ENCODE results near the gene CYSLTR2. TPM values are rescaled to one million over a fixed set of nuclear protein-coding genes. Genes with fewer than 3 reads are reported as not detected.

The CYSLTR2 gene, protein sequence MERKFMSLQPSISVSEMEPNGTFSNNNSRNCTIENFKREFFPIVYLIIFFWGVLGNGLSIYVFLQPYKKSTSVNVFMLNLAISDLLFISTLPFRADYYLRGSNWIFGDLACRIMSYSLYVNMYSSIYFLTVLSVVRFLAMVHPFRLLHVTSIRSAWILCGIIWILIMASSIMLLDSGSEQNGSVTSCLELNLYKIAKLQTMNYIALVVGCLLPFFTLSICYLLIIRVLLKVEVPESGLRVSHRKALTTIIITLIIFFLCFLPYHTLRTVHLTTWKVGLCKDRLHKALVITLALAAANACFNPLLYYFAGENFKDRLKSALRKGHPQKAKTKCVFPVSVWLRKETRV
- not detected in 2 replicates for total RNA-seq

GRCh38 chr13:48653472-48653939 is at the start of gene CYSLTR2:
Gene CYSLTR2 (plus strand): TSS chr13:48653929. CDS start chr13:48706818, 52,889 bp downstream.

Other genes starting within 250 kb of the CYSLTR2 start
- gene LPAR6, start 240.8 kb upstream of the CYSLTR2 start, total RNA-seq, result 32.1 and 47.9 TPM in 2 replicates
- 11.3 and 13.7 TPM in 2 replicates for gene RCBTB2, start 120.8 kb upstream of the CYSLTR2 start, total RNA-seq